Breast epithelium (tissue), 4 donors: ENCODE data around the gene ASB4. TPM values are rescaled to one million over a fixed set of nuclear protein-coding genes. Genes with fewer than 3 reads are reported as not detected.
"Not testable (repeated sequence)": the region's sequence is repeated elsewhere in the genome, so short reads cannot be mapped to it uniquely, and the experiment has no call there.

Source experiments
- DNase-seq, 2 donors: peaks; one replicate each; pipeline ENCODE4 v3.0.0-alpha.2; 2019; ENCODE audit warnings: low spot score in 2 of 2
- H3K27ac ChIP-seq, 2 donors: fragments of 200-600 bp; sonication (generic) in 1 of 2; one replicate each; pipeline ENCODE4 v1.5.1; 2016 to 2019; ENCODE audit warnings: mild to moderate bottlenecking in 1 of 2
- H3K27me3 ChIP-seq, 2 donors: fragments of 200-600 bp; sonication (generic) in 1 of 2; one replicate each; pipeline versions ENCODE4 v1.5.1 to v1.6.0; 2017 to 2019; ENCODE audit warnings: control low read depth in 1 of 2, mild to moderate bottlenecking in 1 of 2
- H3K36me3 ChIP-seq: fragments of 200-600 bp; one replicate; pipeline ENCODE4 v1.5.1; 2019
- H3K4me1 ChIP-seq, 2 donors: fragments of 200-600 bp; sonication (generic); one replicate each; pipeline ENCODE4 v1.5.1; 2016 to 2019; ENCODE audit warnings: control low read depth in 1 of 2
- H3K4me3 ChIP-seq, 3 donors: fragments of 200-600 bp; sonication (generic); 1 replicate in 2 of 3; 2 replicates in 1 of 3; pipeline ENCODE4 v1.5.1; 2016 to 2019; ENCODE audit warnings: mild to moderate bottlenecking in 3 of 3, moderate library complexity in 2 of 3
- H3K9me3 ChIP-seq, 2 donors: fragments of 200-600 bp; sonication (generic) in 1 of 2; one replicate each; pipeline ENCODE4 v1.5.1; 2016 to 2019; ENCODE audit warnings: control low read depth in 1 of 2
- CTCF ChIP-seq, 3 donors: fragments of 450-650 bp; IDR thresholded peaks; one replicate each; pipeline ENCODE4 v1.5.1; 2016 to 2017; ENCODE audit warnings: antibody characterized with exemption in 3 of 3, mild to moderate bottlenecking in 3 of 3, moderate library complexity in 3 of 3
- POLR2A ChIP-seq: fragments of 450-650 bp; IDR thresholded peaks from one replicate; pipeline ENCODE4 v1.6.1; 2016; ENCODE audit warnings: antibody characterized with exemption, mild to moderate bottlenecking, moderate library complexity
- POLR2AphosphoS5 ChIP-seq, 3 donors: sonication (generic); formaldehyde crosslinking; IDR thresholded peaks; one replicate each; pipeline ENCODE4 v1.6.1; 2017; ENCODE audit warnings: antibody characterized with exemption in 3 of 3
- intact Hi-C: fragments of 100-400 bp; cut with DNase I; formaldehyde crosslinking; loops from one replicate; pipeline ENCODE4 v1.15.1; 2023; ENCODE audit warnings: low total_unique reads
- total RNA-seq, 3 donors: library from RNA; depleted of rRNA; stranded (reverse); fragments of >200 nt; gene quantifications; one replicate each; pipeline ENCODE4 v1.1.0, GENCODE V29; 2016

Gene ASB4
- total RNA-seq, 3 donors from 2014 or later = 0.16 to 0.33 (median 0.29) TPM

- H3K27ac ChIP-seq = no peak overlapping the region
- H3K4me1 ChIP-seq = no peaks in the 10 kb centered on the region
- H3K36me3 ChIP-seq = no peaks in the 10 kb centered on the region
- H3K27me3 ChIP-seq = no peaks in the 10 kb centered on the region
- intact Hi-C loops = no loop called here
- H3K9me3 ChIP-seq = no peaks in the 10 kb centered on the region
- no peak for DNase-seq
- TF ChIP-seq POLR2AphosphoS5 (IDR thresholded peaks at IDR 0.05) = no peak
- no peak for TF ChIP-seq POLR2A
- TF ChIP-seq CTCF (IDR thresholded peaks at IDR 0.05) = no peak
- no peak overlapping the region for H3K4me3 ChIP-seq
Measured at GRCh38 chr7:95444796-95445195, 40.9 kb upstream of the ASB4 start.

GRCh38 chr7:95446618-95447017, 39.1 kb upstream of the ASB4 start:
- Histone ChIP-seq H3K4me3 (no peak overlapping the region), H3K9me3 (no peaks in the 10 kb centered on the region), H3K36me3 (no peaks in the 10 kb centered on the region), H3K27ac (no peak overlapping the region), H3K4me1 (no peaks in the 10 kb centered on the region), H3K27me3 (no peaks in the 10 kb centered on the region)
- no peak for TF ChIP-seq POLR2AphosphoS5 (IDR thresholded peaks at IDR 0.05)
- no peak for TF ChIP-seq CTCF (IDR thresholded peaks at IDR 0.05)
- no peak for TF ChIP-seq POLR2A
- no peak for DNase-seq
- intact Hi-C loops = no loop called here

GRCh38 chr7:95454438-95455045, 31.2 kb upstream of the ASB4 start:
- H3K4me3 ChIP-seq = no peak overlapping the region
- intact Hi-C loops = no loop called here

GRCh38 chr7:95457947-95458346, 27.8 kb upstream of the ASB4 start:
- intact Hi-C loops = loop anchor here (2.0 kb wide), 1 partner anchor 25 kb away; no protein-coding TSS in a partner anchor

More at GRCh38 chr7:95454438-95455045, 31.2 kb upstream of the ASB4 start:
- Histone ChIP-seq H3K4me1 (no peaks in the 10 kb centered on the region), H3K9me3 (no peaks in the 10 kb centered on the region), H3K27me3 (no peaks in the 10 kb centered on the region), H3K36me3 (no peaks in the 10 kb centered on the region), H3K27ac (no peak overlapping the region)
- no peak for TF ChIP-seq POLR2AphosphoS5 (IDR thresholded peaks at IDR 0.05)
- TF ChIP-seq CTCF (IDR thresholded peaks at IDR 0.05) = no peak
- no peak for TF ChIP-seq POLR2A
- DNase-seq = no peak

GRCh38 chr7:95460653-95461052, 25.1 kb upstream of the ASB4 start:
- H3K9me3 ChIP-seq, H3K27ac ChIP-seq, DNase-seq, H3K36me3 ChIP-seq, H3K4me3 ChIP-seq, H3K4me1 ChIP-seq, H3K27me3 ChIP-seq, intact Hi-C loops: not testable (repeated sequence)

More at GRCh38 chr7:95457947-95458346, 27.8 kb upstream of the ASB4 start:
- no peaks in the 10 kb centered on the region for H3K9me3 ChIP-seq
- H3K4me3 ChIP-seq = no peak overlapping the region
- H3K36me3 ChIP-seq = no peaks in the 10 kb centered on the region
- H3K4me1 ChIP-seq = no peaks in the 10 kb centered on the region
- no peak for DNase-seq
- no peak overlapping the region for H3K27ac ChIP-seq
- no peak for TF ChIP-seq POLR2AphosphoS5 (IDR thresholded peaks at IDR 0.05)
- no peak for TF ChIP-seq CTCF (IDR thresholded peaks at IDR 0.05)
- TF ChIP-seq POLR2A = no peak
- H3K27me3 ChIP-seq = no peaks in the 10 kb centered on the region
